GM12891 (cell line): ENCODE results near the gene UNC13C.

Source experiments
- POLR2A ChIP-seq: IDR thresholded peaks from 2 replicates; pipeline ENCODE4 v1.6.1; 2011; ENCODE audit warnings: low read depth, low read length, control low read depth
- POLR2AphosphoS5 ChIP-seq: IDR thresholded peaks from 2 replicates; pipeline ENCODE4 v1.6.1; 2011; ENCODE audit warnings: low read depth, low read length, control low read depth
- SPI1 ChIP-seq: IDR thresholded peaks from 2 replicates; pipeline ENCODE4 v1.6.1; 2011; ENCODE audit warnings: low read depth, low read length, control low read depth
- TAF1 ChIP-seq: IDR thresholded peaks from 2 replicates; pipeline ENCODE4 v1.6.1; 2011; ENCODE audit warnings: low read depth, low read length, control low read depth

DNA sequence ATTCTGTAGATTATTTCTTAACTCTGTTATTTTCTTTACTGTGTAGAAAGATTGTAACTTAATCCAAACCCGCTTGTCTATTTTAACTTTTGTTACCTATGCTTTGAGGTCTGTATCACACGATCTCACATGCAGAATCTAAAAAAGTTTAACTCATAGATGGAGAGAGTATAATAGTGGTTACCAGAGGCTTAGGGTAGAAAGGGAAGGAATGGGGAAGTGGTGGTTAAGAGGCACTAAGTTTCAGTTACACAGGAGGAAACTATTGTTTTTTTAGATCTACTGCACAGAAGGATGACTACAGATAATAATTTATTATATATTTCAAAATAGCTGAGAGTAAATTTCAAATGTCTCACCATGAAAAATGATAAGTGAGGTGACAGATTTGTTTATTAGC, 703.3 kb downstream of the UNC13C start:
- TF ChIP-seq POLR2A: no peak
- TF ChIP-seq TAF1: no peak
- no peak for TF ChIP-seq POLR2AphosphoS5
- peak; percentile 55 for TF ChIP-seq SPI1
